DOHH2 (cell line): ENCODE data around the gene EML5.
"Not testable (repeated sequence)": the region's sequence is repeated elsewhere in the genome, so short reads cannot be mapped to it uniquely, and the experiment has no call there.

Experiments used
- H3F3A ChIP-seq: fragments of 200-600 bp; sonication (generic), shearing (Covaris generic); 2 replicates; pipeline ENCODE4 v1.6.0; 2016; ENCODE audit warnings: antibody characterized with exemption, mild to moderate bottlenecking; ENCODE audit not compliant: control insufficient read depth, insufficient read depth
- H3K27ac ChIP-seq: fragments of 200-600 bp; sonication (generic); 2 replicates; pipeline ENCODE4 v1.5.1; 2014; ENCODE audit warnings: low read depth, mild to moderate bottlenecking, low read length, moderate library complexity
- H3K27me3 ChIP-seq: fragments of 200-600 bp; sonication (generic); 2 replicates; pipeline ENCODE4 v1.6.1; 2014; ENCODE audit warnings: mild to moderate bottlenecking, low read length, mixed read lengths; ENCODE audit not compliant: control insufficient read depth
- H3K36me3 ChIP-seq: fragments of 200-600 bp; sonication (generic); 2 replicates; pipeline ENCODE4 v1.6.1; 2014; ENCODE audit warnings: mild to moderate bottlenecking, low read length, moderate library complexity, mixed read lengths; ENCODE audit not compliant: control insufficient read depth
- H3K4me1 ChIP-seq: fragments of 200-600 bp; sonication (generic); 2 replicates; pipeline ENCODE4 v1.6.1; 2014; ENCODE audit warnings: mild to moderate bottlenecking, low read length, mixed read lengths; ENCODE audit not compliant: control insufficient read depth
- H3K4me2 ChIP-seq: fragments of 200-600 bp; sonication (generic); 2 replicates; pipeline ENCODE4 v1.6.0; 2014; ENCODE audit warnings: mild to moderate bottlenecking, low read length, moderate library complexity
- H3K4me3 ChIP-seq: fragments of 200-600 bp; sonication (generic); 2 replicates; pipeline ENCODE4 v1.5.1; 2014; ENCODE audit warnings: mild to moderate bottlenecking, low read length, mixed read lengths
- H3K79me2 ChIP-seq: fragments of 200-600 bp; sonication (generic); 2 replicates; pipeline ENCODE4 v1.6.1; 2014; ENCODE audit warnings: mild to moderate bottlenecking, low read length, mixed read lengths; ENCODE audit not compliant: control insufficient read depth
- H3K9me2 ChIP-seq: fragments of 200-600 bp; sonication (generic); replicated peaks from 2 replicates; pipeline ENCODE4 v1.6.1; 2014; ENCODE audit warnings: mild to moderate bottlenecking, low read length, mixed read lengths; ENCODE audit not compliant: control insufficient read depth
- H3K9me3 ChIP-seq: fragments of 200-600 bp; sonication (generic); 2 replicates; pipeline ENCODE4 v1.6.1; 2014; ENCODE audit warnings: antibody characterized with exemption, low read length, mixed read lengths; ENCODE audit not compliant: control insufficient read depth, insufficient read depth
- H4K20me1 ChIP-seq: fragments of 200-600 bp; sonication (generic); 2 replicates; pipeline ENCODE4 v1.6.0; 2014; ENCODE audit warnings: low read depth, mild to moderate bottlenecking, antibody characterized with exemption, low read length, moderate library complexity; ENCODE audit not compliant: control insufficient read depth, insufficient read depth
- CTCF ChIP-seq: fragments of 200-600 bp; sonication (generic); IDR thresholded peaks from one replicate; pipeline ENCODE4 v1.5.1; 2014; ENCODE audit warnings: antibody characterized with exemption, mild to moderate bottlenecking, low read depth, low read length; ENCODE audit not compliant: poor library complexity, severe bottlenecking
- EZH2phosphoT487 ChIP-seq: fragments of 200-600 bp; sonication (generic); IDR thresholded peaks from 2 replicates; pipeline ENCODE4 v1.6.1; 2017; ENCODE audit warnings: borderline replicate concordance, mild to moderate bottlenecking, antibody characterized with exemption, low read length, moderate library complexity, mixed read lengths

Gene EML5

GRCh38 chr14:88821378-88821777 lies 28.6 kb upstream of the EML5 start:
- H3K27ac ChIP-seq: no peak overlapping the region
- H3K4me2 ChIP-seq: no peak overlapping the region
- TF ChIP-seq EZH2phosphoT487: no peak
- no peaks in the 10 kb centered on the region for H3K9me2 ChIP-seq
- 0 out of 2 replicates have a peak, but pooled peaks cover 3% of the 10 kb centered on the region for H3K27me3 ChIP-seq
- H3F3A ChIP-seq: no peaks in the 10 kb centered on the region
- peaks cover 13% of the 10 kb centered on the region for H3K4me1 ChIP-seq
- H3K4me3 ChIP-seq: no peak overlapping the region
- no peaks in the 10 kb centered on the region for H3K36me3 ChIP-seq
- no peaks in the 10 kb centered on the region for H4K20me1 ChIP-seq
- peaks cover 2% of the 10 kb centered on the region; the same call in 1 of the 2 replicates for H3K79me2 ChIP-seq
- no peaks in the 10 kb centered on the region for H3K9me3 ChIP-seq

GRCh38 chr14:88819674-88820073 lies 26.9 kb upstream of the EML5 start:
- not testable (repeated sequence) for H3K9me2 ChIP-seq, H3K4me3 ChIP-seq, H3K36me3 ChIP-seq, H3K79me2 ChIP-seq, H3K4me2 ChIP-seq, H3K4me1 ChIP-seq, H4K20me1 ChIP-seq, H3K27me3 ChIP-seq, H3K9me3 ChIP-seq, H3K27ac ChIP-seq, H3F3A ChIP-seq

GRCh38 chr14:88818018-88818417 lies 25.3 kb upstream of the EML5 start:
- Histone ChIP-seq H3K4me3 (no peak overlapping the region), H3K4me1 (no peaks in the 10 kb centered on the region), H3K27me3 (0 out of 2 replicates have a peak, but pooled peaks cover 7% of the 10 kb centered on the region), H3K27ac (no peak overlapping the region), H3K36me3 (no peaks in the 10 kb centered on the region), H3K79me2 (no peaks in the 10 kb centered on the region), H3K9me3 (no peaks in the 10 kb centered on the region), H4K20me1 (no peaks in the 10 kb centered on the region), H3F3A (no peaks in the 10 kb centered on the region), H3K9me2 (no peaks in the 10 kb centered on the region), H3K4me2 (no peak overlapping the region)
- TF ChIP-seq CTCF: no peak
- no peak for TF ChIP-seq EZH2phosphoT487

GRCh38 chr14:88815980-88816379 lies 23.2 kb upstream of the EML5 start:
- H3K27ac ChIP-seq: no peak overlapping the region

More at GRCh38 chr14:88815980-88816379, 23.2 kb upstream of the EML5 start:
- Histone ChIP-seq H3K4me2 (no peak overlapping the region), H3K4me3 (no peak overlapping the region), H3K79me2 (no peaks in the 10 kb centered on the region), H3K9me3 (no peaks in the 10 kb centered on the region), H3F3A (no peaks in the 10 kb centered on the region), H3K4me1 (no peaks in the 10 kb centered on the region), H3K9me2 (no peaks in the 10 kb centered on the region), H4K20me1 (no peaks in the 10 kb centered on the region), H3K36me3 (no peaks in the 10 kb centered on the region), H3K27me3 (0 out of 2 replicates have a peak, but pooled peaks cover 14% of the 10 kb centered on the region)
- TF ChIP-seq CTCF (no peak), EZH2phosphoT487 (no peak)
